Fibroblast of the aortic adventitia (primary cell): ENCODE measurements around the gene CKS1B. TPM values are rescaled to one million over a fixed set of nuclear protein-coding genes. Genes with fewer than 3 reads are reported as not detected.

Experiments
- DNase-seq: peaks from one replicate; pipeline ENCODE4 v3.0.0-alpha.2; 2010; ENCODE audit warnings: low read depth
- H3K4me3 ChIP-seq: 2 replicates; pipeline ENCODE4 v1.5.1; 2011; ENCODE audit warnings: low read depth, mild to moderate bottlenecking, control low read depth, low read length, moderate library complexity
- total RNA-seq: library from RNA; depleted of rRNA; stranded (reverse); fragments of >200 nt; gene quantifications from 2 replicates; pipeline ENCODE4 v1.2.3, GENCODE V29; 2012; ENCODE audit warnings: low replicate concordance
- TF ChIP-seq, protein P1 (sequence below): IDR thresholded peaks from 2 replicates; pipeline ENCODE4 v1.5.1; 2011; ENCODE audit warnings: mild to moderate bottlenecking, low read length, control low read depth, inconsistent platforms; ENCODE audit not compliant: insufficient read depth

The CKS1B gene
- total RNA-seq, 1 donor: 80.7 TPM

DNA sequence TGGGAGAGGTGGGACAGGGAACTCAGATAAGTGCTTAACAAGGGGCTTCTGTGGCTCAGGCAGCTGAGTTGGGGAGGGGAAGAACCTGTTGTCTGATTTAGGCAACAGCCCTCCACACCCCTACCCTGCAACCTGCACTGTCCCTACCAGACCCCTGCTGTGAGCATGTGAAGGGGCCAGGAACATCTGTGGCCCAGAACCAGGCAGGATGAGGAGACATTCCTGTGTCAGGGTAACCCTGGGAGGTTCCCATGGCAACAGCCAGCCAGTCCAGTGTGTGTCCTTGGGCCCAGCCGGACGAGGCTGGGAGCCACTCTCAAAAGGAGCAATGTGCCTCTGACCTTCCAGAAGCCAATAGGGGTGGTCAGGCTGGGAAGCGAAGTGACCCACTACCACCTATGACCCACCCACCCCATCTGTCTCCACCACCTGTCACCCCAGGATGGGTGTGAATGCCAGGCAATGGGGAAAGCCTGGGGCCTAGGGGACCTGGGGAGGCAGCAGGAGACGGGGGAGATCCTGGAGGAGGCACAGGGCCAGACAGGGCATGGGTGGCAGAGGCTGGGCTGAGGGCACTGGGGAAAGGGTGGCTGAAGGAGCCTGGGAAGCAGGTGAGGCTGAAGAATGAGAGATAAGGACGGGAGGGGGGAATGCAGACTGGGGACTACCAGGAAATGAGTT, 33.0 kb upstream of the CKS1B start:
- DNase-seq: no peak
- TF ChIP-seq, protein P1, sequence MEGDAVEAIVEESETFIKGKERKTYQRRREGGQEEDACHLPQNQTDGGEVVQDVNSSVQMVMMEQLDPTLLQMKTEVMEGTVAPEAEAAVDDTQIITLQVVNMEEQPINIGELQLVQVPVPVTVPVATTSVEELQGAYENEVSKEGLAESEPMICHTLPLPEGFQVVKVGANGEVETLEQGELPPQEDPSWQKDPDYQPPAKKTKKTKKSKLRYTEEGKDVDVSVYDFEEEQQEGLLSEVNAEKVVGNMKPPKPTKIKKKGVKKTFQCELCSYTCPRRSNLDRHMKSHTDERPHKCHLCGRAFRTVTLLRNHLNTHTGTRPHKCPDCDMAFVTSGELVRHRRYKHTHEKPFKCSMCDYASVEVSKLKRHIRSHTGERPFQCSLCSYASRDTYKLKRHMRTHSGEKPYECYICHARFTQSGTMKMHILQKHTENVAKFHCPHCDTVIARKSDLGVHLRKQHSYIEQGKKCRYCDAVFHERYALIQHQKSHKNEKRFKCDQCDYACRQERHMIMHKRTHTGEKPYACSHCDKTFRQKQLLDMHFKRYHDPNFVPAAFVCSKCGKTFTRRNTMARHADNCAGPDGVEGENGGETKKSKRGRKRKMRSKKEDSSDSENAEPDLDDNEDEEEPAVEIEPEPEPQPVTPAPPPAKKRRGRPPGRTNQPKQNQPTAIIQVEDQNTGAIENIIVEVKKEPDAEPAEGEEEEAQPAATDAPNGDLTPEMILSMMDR: no peak
- H3K4me3 ChIP-seq: no peak overlapping the region

DNA sequence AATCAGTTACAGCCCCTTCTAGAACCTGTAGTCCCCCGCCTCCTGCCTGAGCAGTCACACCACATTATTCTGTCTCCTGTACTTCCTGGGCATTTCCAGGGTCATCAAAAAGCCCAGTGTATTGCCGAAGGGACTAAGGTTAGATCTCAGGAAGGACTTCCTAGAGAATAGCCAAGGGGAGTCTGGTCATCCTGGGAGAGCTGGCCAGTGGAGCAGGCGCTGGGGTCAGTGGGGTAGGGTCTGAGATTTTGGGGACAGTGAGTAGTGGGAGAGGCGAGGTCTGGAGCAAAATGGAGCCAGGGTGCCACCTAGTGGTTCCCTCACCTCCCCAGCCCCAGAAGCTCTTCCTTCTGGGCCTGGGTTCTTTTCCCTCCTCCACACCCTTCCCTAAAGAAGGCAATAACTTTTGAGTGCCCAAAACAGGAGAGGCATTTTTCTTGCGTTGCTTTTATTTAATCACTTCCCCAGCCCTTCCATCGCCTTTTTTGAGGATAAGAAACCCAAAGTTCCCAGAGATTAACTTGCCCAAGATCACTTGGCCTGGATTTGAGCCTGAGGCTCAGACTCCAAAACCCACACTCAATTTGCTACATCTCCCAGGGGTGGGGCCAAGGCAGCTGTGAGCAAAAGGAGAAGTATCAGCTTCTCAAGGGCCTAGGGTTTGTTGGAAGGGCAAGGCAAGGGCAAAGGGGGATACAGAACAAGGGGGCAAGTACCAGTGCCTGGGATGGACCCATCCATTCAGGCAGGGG, 30.7 kb upstream of the CKS1B start:
- DNase-seq: peak; percentile 30
- TF ChIP-seq, protein P1: peak; percentile 79
- H3K4me3 ChIP-seq: no peak overlapping the region

DNA sequence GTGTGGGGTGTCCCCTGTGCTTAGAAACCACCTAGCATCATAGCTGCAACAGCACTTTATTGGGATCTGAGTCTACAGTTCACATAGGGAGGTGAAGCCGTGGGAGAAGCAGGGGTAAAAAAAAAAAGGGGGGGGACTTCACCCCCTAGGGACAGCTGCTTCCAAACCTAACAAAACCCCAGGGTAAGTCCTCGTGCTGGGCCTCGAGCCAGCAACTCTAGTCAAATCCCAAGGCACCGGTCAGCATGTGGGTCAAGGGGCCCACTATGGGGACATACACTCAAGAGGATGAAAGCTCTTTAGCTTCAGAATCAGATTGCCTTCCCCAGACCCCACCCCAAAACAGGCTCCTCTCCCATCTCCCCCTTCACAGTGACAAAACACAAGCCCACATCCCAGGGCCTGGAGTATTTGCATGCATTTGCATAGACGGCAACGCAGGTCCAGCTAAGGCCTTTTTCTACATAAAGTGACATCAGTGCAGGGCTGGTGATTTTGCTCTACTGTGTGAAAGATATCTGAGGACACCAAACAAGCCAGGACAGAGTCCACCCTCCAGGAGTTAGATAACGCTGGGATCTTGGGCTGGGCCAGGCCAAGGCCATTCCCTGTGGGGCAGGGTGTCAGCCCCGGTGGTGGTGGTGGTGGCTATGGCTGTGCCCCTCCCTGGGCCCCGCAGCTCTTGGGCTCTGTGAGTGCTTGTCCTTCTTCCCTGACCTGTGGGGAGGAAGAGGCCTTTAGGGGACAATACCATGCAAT, 29.9 kb upstream of the CKS1B start:
- DNase-seq: no peak
- TF ChIP-seq, protein P1: no peak
- no peak overlapping the region for H3K4me3 ChIP-seq

DNA sequence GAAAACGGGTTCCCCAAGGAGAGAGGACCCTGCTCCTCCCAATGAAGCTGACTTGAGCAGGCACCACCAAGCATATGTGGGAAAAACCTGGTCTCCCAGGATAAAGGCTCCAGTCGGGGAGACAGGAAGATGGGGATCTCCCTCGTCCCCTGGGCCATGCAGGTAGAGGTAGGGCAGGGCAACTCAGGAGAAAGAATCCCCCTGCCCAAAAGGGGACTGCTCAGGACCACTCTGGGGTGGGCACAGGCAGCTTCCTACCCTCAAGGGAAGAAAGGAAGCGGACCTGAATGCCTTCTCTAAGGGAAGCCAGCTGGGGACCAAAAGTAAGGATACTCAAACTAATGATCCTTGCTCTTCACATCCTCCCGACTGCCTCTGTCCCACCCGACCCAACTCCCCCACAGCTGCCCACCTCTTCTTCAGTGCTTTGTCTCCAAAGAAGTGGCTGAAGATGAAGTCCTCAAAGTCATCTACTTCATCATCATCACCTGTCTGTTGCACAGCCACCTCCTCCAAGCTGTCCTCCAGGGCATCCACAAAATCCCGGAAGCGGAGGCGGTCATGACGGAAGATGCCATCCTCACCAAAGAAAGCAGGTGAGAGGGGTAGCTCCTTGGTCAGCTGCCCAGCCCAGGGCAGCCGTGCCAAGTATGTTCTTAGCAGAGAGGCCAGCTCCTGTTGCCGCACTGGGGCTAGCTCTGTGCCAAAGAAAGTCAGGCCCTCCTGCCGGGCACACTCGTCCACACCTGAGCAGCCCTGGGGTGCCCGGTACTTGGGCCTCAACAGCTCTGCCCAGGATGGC, 29.1 kb upstream of the CKS1B start:
- no peak for DNase-seq
- no peak overlapping the region for H3K4me3 ChIP-seq
- TF ChIP-seq, protein P1: no peak

DNA sequence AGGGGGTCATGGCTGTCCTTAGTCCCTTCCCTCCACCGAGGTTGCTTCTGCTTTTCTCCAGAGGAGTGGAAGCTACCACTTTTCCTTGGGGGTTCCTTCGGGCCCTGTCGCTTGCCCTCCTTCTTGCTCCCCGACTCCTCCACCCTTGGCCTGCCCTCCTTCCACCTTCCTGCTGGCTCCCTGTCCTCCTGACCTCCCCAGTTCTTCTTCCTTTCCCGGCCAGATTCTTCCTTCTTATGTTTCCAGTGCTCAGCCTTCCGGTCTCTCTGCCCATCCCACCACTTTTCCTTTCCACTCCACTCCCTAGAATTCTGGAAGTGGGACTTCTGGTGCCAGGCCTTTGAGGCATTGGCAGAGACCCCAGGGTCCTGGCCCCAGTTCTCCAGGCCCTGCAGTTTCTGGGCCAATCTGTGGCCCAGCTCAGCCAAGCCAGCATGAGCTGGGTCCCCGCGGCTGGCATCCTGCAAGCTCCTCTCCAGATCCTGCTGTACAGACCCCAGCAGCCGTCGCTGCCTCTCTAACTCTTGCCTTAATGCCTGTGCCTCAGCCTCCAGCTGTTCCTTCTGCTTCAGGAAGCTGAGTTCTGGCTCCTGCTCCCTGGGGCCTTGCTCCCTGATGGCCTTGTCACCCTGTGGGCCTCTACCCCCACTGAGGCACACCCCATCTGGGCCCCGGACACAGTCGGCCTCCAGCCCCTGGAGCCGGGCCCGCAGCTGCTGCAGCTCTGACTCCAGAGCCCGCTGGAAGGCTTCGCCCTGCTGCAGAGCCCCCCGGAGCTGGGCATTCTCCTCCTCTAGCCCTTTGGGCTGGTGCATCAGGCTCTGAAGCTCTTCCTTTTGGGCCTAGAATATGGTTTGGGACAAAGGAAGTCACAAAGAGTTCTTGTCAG, 28.3 kb upstream of the CKS1B start:
- TF ChIP-seq, protein P1: no peak
- no peak overlapping the region for H3K4me3 ChIP-seq
- no peak for DNase-seq
